Stimulated activated CD8-positive, alpha-beta memory T cell treated with anti-CD3 and anti-CD28 coated beads, Interleukin-2, amount 100 ng/mL, for 1 hour (primary cell): ENCODE measurements around the gene CMC2.
A peak's percentile ranks its signal among the peaks of the same experiment; 100 is the strongest.

Experiments used
- DNase-seq, 2 donors: peaks; one replicate each; pipeline ENCODE4 v3.0.0-alpha.2; 2020; ENCODE audit warnings: low read depth in 2 of 2

The CMC2 gene

DNA sequence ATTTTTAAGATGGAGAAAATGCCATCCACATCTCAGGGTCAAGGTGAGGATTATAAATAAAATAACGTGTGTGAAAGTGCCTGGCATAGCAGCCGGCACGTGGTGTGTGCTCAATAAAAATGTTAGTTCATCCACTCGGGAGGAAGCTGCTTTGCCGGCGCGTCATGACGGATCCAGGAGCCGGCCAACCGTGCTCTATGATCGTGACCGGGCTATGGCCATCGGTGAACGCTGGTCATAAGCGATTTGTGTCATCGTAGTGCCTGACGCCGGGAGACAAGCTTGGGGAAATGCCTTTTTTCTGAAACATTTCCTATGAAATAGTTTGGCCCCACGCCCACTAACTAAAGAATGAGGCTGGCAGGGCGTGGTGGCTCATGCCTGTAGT is 74.0 kb downstream of the CMC2 start:
- no peak for DNase-seq

GRCh38 chr16:80931801-80932707 is 74.6 kb downstream of the CMC2 start:
- no peak for DNase-seq

DNA sequence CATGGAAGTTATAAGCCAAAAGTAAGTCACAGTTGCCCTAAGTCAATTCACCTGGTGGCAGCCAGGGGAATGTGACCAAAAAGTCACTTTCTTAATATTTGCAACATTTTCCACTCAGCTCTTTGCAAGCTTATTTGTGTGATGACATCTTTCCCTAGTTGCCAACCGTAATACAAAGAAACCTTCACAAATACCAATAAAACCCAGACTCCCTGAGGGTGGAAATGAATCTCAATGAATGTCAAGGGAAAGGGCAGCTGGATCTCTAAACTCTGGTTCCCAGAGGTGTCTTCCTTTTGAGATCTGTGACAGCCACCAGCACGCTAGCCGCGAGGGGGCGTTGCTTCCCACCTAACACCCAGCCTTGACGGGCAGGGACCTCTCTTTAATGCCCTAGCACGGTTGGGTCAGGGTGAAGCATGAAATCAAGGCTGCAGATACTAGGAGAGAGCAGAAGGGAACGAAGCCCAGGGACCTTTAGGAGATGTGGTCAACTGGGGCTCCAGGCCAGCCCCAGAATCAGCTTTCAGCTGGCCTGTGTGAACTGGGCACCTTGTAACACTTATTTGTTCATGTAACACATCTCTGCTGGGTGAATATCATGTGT is 82.2 kb downstream of the CMC2 start:
- DNase-seq = peak in 1 of 2 donors; percentile 8

- no peak for DNase-seq
These were observed 83.3 kb downstream of the CMC2 start for GRCh38 chr16:80923356-80923755.
